GM21786 (cell line): Measurements from ENCODE around the gene RPL10A.
"Not testable (repeated sequence)": the region's sequence is repeated elsewhere in the genome, so short reads cannot be mapped to it uniquely, and the experiment has no call there.

Experiments used
- ATAC-seq: cut with Tn5 transposase; IDR thresholded peaks from one replicate; pipeline ENCODE4 v1.9.1; 2021; ENCODE audit not compliant: unreplicated experiment

The RPL10A gene

GRCh38 chr6:35468181-35468979 is at the start of gene RPL10A:
Gene RPL10A (plus strand): TSS chr6:35468401. CDS start chr6:35468435, 34 bp downstream.
- ATAC-seq: peak; percentile 67

- ATAC-seq: no peak
These were observed 48.8 kb upstream of the RPL10A start for GRCh38 chr6:35419417-35419816.

- ATAC-seq: no peak
These were observed 48.2 kb upstream of the RPL10A start for GRCh38 chr6:35419961-35420360.

DNA sequence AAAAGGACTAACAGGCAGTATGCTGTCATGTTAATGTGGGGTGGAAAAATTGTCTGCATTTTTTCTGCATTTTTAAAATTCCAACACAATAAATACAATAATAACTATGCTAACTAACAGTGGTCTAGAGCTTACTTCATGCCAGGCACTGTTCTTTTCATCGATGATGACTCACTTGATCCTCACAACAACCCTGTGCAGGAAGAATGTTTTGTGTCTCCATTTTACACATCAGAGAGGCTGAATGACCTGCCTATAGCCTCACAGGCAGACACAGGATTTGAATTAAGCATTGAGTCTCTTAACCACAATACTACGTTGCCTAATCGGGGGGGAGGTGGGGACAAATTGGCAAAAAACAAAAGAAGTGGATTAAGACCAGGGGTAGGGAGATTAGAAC is 42.9 kb upstream of the RPL10A start:
- no peak for ATAC-seq

- ATAC-seq: no peak
These were observed 42.1 kb upstream of the RPL10A start for GRCh38 chr6:35426074-35426473.

GRCh38 chr6:35427435-35427834 is 40.8 kb upstream of the RPL10A start:
- ATAC-seq: no peak

GRCh38 chr6:35427851-35428321 is 40.3 kb upstream of the RPL10A start:
- no peak for ATAC-seq

GRCh38 chr6:35428421-35429149 is 39.6 kb upstream of the RPL10A start:
- ATAC-seq: no peak

DNA sequence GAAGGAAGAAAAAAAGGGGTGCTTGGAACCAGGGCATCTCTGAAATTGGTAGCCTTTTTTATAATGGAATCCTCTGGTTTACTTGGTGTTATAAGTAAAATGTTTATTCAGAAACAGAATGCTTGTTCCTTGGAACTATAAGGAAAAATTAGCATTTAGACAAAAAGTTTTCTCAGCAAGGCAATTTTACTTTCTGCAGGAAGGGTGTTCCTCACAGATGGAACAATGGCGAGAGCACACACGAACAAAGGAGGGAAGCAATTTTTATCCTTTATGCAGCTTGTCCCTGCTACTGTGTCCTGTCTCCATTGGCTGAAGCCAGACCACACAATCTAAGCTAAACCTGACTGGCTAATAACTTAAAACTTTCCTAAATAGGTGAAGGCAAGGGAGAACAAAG is 38.7 kb upstream of the RPL10A start:
- no peak for ATAC-seq

- no peak for ATAC-seq
These were observed 35.9 kb upstream of the RPL10A start for GRCh38 chr6:35432291-35432690.

GRCh38 chr6:35432702-35433101 is 35.5 kb upstream of the RPL10A start:
- ATAC-seq: not testable (repeated sequence)

DNA sequence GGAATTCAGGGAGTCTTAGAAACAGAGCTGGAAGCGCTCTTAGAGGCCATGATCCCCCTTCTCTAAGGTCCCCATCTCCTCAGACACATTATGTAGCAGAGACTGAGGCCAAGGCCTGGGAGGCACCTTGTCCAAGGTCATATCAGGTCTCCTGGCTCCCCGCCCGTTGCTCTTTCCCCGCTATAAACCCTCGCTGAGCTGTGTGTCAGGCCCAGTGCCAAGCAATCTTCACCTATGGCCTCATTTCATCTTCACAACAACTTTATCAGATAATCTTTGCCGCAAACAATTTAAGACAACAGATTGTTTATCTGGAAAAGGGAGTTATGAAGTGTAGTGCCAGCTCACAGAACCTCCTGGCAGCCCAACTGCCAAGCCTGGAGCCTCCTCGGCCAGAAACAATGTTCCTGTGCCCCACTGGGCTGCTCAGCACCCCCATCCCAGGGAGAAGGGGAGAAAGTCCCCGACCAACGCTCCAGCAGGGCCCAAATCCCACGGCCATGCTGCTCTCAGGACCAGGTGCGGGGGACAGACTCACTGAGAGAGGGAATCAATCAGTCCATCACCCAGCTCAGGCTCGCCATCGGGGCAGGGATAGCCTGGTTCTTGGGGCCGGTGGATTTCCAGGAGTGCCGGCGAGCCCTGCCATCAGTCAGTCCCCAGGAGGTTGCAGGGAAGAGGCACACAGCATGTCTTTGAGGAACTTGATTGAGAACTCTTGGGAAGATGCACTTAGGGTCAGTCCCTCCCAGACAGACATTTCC is 32.9 kb upstream of the RPL10A start:
- ATAC-seq: no peak

GRCh38 chr6:35436071-35436857 is 31.9 kb upstream of the RPL10A start:
- ATAC-seq: no peak

DNA sequence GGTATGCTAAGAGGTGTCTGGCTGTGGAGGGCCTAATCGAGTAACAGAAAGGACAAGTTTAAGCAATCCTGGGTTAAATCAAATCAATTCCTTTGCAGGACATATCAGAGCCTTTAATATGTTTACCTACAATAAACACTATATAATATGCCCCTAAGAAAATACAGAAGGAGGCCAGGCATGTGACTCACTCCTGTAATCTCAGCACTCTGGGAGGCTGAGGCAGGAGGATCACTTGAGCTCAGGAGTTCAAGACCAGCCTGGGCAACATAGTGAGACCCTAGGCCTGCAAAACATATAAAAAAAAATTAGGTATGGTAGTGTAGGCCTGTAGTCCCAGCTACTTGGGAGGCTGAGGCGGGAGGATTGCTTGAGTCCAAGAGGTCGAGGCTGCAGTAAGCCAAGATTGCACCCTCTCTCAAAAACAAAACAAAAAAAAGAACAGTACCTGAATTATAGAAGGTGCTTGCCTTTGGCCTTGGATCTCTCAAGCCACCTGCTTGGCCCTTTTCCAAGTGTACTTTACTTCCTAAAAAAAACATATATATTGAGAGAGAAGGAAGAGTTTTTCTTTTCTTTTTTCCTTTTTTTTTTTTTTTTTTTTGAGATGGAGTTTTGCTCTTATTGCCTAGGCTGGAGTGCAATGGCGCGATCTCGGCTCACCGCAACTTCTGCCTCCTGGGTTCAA is 29.7 kb upstream of the RPL10A start:
- not testable (repeated sequence) for ATAC-seq

GRCh38 chr6:35439308-35439707 is 28.9 kb upstream of the RPL10A start:
- no peak for ATAC-seq

DNA sequence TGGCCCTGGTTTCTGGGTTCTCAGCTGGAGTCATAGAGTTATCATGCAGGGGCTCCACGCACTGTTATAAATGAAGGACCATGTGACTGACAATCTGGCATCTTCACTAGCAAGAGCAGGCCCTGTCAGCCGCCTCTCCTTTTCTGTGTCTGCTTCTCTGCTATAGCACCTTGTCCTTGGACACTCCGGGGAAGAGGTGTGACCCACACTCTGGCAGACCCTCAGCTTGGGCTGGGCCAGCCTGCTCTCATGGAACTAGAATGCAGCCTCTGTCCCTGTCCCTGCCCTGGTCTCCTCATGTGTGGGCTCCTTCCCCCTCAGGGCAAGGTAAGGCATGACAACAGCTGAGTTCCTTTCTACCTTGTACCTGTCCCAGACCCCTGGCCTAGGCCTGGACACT is 27.0 kb upstream of the RPL10A start:
- no peak for ATAC-seq

- ATAC-seq: no peak
These were observed 26.6 kb upstream of the RPL10A start for GRCh38 chr6:35441642-35442041.

- ATAC-seq: no peak
These were observed 25.5 kb upstream of the RPL10A start for GRCh38 chr6:35442693-35443092.

- no peak for ATAC-seq
These were observed 24.7 kb upstream of the RPL10A start for GRCh38 chr6:35443341-35444030.

GRCh38 chr6:35445691-35446090 is 22.5 kb upstream of the RPL10A start:
- ATAC-seq: no peak
